ENCODE measurements around the gene ARL8A.

DNA sequence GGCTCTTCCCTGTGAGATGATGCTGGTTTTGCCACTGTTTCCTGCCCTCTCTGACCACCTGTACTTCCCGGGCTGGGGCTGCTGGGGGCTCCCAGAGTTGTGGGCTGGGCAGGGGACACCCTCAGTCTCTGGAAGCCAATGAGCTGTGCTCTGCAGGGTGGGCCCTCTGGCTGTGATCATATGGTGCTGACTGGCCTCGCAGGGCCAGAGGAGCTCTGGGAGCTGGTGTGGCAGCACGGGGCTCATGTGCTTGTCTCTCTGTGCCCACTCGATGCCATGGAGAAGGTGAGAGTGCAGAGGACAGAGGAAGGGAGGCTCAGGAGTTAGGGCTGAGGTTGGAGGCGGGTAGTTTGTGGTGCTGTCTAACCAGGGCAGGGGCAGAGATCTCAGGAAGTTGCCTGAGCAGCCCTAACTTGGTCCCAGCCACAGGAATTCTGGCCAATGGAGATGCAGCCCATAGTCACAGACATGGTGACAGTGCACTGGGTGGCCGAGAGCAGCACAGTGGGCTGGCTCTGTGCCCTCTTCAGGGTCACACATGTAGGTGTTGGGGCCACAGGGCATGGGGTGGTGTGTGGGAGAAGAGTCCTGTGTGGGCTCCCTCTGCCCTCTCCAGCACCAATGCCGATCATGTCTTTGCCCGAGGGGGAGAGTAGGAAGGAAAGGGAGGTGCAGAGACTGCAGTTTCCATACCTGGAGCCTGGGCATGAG is 43.3 kb upstream of the ARL8A start:
- TF ChIP-seq, protein P1, sequence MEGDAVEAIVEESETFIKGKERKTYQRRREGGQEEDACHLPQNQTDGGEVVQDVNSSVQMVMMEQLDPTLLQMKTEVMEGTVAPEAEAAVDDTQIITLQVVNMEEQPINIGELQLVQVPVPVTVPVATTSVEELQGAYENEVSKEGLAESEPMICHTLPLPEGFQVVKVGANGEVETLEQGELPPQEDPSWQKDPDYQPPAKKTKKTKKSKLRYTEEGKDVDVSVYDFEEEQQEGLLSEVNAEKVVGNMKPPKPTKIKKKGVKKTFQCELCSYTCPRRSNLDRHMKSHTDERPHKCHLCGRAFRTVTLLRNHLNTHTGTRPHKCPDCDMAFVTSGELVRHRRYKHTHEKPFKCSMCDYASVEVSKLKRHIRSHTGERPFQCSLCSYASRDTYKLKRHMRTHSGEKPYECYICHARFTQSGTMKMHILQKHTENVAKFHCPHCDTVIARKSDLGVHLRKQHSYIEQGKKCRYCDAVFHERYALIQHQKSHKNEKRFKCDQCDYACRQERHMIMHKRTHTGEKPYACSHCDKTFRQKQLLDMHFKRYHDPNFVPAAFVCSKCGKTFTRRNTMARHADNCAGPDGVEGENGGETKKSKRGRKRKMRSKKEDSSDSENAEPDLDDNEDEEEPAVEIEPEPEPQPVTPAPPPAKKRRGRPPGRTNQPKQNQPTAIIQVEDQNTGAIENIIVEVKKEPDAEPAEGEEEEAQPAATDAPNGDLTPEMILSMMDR (conservative IDR thresholded peaks at IDR 0.05; ENCODE audit: low read depth, low read length), result no peak
- TF ChIP-seq MAZ (IDR thresholded peaks at IDR 0.05; ENCODE audit: borderline replicate concordance, low read depth, low read length), result no peak
- TF ChIP-seq POLR2A (IDR thresholded peaks at IDR 0.05; ENCODE audit: low read depth, low read length), result no peak

Measured in IMR-90 (cell line).